Raji (cell line): Measurements from ENCODE around the gene PLA2G4C.

Experiments used
- POLR2A ChIP-seq: IDR thresholded peaks from 2 replicates; pipeline ENCODE4 v1.6.1; 2011; ENCODE audit warnings: low read depth, low read length, control low read depth; ENCODE audit not compliant: insufficient read depth

The PLA2G4C gene

GRCh38 chr19:48036765-48037164, 73.9 kb downstream of the PLA2G4C start:
- TF ChIP-seq POLR2A, result no peak

DNA sequence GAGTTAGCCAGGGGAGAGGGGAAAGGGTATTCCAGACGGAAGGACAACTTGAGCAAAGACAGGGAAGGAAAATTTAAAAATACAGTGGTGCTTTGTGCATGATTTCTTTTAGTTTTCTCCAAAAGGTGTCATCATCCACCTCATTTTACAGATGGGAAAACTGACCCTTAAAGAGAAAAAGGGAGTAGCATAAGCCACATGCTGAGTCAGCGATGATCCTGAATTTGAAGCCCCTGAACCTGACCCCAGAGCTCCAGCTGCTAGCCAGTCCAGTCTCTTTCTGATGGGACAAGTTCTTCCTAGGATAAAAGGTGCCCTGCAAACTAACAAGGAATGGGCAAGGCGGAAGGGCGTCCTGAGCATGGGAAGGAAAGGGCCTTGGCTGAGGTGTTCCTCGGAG, 77.0 kb downstream of the PLA2G4C start:
- no peak for TF ChIP-seq POLR2A

GRCh38 chr19:48030073-48030472, 80.5 kb downstream of the PLA2G4C start:
- no peak for TF ChIP-seq POLR2A

- TF ChIP-seq POLR2A, result no peak
Measured at GRCh38 chr19:48029431-48029830, 81.2 kb downstream of the PLA2G4C start.

GRCh38 chr19:48025480-48025879, 85.1 kb downstream of the PLA2G4C start:
- TF ChIP-seq POLR2A, result no peak

GRCh38 chr19:48023518-48023917, 87.1 kb downstream of the PLA2G4C start:
- TF ChIP-seq POLR2A, result no peak

- TF ChIP-seq POLR2A, result no peak
Measured at GRCh38 chr19:48023011-48023410, 87.6 kb downstream of the PLA2G4C start.

- no peak for TF ChIP-seq POLR2A
Measured at GRCh38 chr19:48020686-48021085, 89.9 kb downstream of the PLA2G4C start.

GRCh38 chr19:48010932-48011758, 99.5 kb downstream of the PLA2G4C start:
- no peak for TF ChIP-seq POLR2A

DNA sequence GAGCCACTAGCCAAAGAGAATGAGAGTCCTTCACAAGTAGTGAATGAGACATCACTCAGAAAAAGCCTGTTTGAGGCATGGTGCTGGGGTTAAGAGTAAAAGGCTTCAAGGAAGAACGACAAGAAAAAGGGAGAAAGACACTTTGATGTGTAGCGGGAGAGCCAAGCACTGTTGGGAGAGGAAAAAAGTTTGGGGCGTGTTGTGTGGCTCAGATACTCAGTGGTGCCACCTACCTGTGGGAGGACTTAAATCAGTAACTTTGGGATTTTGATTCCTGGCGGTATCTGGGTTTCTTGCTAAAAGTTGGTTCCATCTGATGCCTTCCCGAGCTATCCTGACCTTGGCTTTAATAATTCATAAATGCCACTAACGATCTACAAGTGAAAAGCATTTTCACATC, 103.9 kb downstream of the PLA2G4C start:
- no peak for TF ChIP-seq POLR2A

DNA sequence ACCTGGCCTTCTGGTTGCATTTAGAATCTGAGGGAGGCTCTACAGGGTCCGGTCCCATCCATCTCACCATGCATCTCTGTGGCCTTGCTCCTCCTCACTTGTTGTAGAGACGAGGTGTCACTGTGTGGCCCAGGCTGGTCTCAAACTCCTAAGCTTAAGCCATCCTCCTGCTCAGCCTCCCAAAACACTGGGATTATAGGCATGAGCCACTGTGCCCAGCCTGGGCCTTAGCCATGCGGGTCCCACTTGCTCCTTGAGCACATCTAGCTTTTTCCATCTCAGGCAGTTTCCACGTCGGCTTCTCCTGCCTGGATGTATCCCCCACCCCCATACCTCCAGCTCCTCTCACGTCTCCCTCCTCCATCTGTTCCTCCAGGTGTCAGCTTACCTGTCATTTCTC, 106.4 kb downstream of the PLA2G4C start:
- no peak for TF ChIP-seq POLR2A

GRCh38 chr19:48000846-48001245, 109.8 kb downstream of the PLA2G4C start:
- TF ChIP-seq POLR2A, result no peak

- TF ChIP-seq POLR2A, result no peak
Measured at GRCh38 chr19:47998800-47999199, 111.8 kb downstream of the PLA2G4C start.
